Measurements from ENCODE around the gene PLEKHA6.

Gene PLEKHA6

GRCh38 chr1:204307334-204307883 is 52.3 kb downstream of the PLEKHA6 start:
- in situ Hi-C loops (cut with MboI; ENCODE audit: low sequenced_read_pairs, unreplicated experiment) = no loop called here
- no peak for DNase-seq (ENCODE audit: low spot score)
- TF ChIP-seq, protein P1, sequence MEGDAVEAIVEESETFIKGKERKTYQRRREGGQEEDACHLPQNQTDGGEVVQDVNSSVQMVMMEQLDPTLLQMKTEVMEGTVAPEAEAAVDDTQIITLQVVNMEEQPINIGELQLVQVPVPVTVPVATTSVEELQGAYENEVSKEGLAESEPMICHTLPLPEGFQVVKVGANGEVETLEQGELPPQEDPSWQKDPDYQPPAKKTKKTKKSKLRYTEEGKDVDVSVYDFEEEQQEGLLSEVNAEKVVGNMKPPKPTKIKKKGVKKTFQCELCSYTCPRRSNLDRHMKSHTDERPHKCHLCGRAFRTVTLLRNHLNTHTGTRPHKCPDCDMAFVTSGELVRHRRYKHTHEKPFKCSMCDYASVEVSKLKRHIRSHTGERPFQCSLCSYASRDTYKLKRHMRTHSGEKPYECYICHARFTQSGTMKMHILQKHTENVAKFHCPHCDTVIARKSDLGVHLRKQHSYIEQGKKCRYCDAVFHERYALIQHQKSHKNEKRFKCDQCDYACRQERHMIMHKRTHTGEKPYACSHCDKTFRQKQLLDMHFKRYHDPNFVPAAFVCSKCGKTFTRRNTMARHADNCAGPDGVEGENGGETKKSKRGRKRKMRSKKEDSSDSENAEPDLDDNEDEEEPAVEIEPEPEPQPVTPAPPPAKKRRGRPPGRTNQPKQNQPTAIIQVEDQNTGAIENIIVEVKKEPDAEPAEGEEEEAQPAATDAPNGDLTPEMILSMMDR (IDR thresholded peaks at IDR 0.05; ENCODE audit: borderline replicate concordance, control extremely low read depth, extremely low read depth, insufficient read depth, missing control alignments) = no peak

GRCh38 chr1:204306076-204306475 is 53.7 kb downstream of the PLEKHA6 start:
- TF ChIP-seq, protein P1 (IDR thresholded peaks at IDR 0.05; ENCODE audit: borderline replicate concordance, control extremely low read depth, extremely low read depth, insufficient read depth, missing control alignments) = no peak
- no peak for DNase-seq (ENCODE audit: low spot score)
- in situ Hi-C loops (cut with MboI; ENCODE audit: low sequenced_read_pairs, unreplicated experiment) = no loop called here

DNA sequence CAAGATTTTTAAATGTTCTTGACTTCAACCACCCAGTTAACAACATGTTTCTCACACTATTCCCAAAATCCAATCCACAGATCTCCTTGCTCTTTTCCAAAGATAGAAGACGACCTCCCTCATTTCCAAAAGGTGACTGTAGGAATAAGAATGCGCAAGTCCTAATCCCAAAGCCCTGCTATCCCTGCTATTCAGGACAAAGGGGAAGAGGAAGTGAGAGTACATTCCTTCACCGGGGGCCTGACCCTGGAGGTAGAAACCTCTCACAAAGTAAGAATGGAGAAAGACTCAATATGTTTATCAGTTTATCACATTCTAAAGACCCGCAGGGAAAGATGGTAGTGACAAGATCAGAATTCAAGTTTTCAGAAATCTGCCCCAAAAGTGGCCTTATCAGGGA is 55.7 kb downstream of the PLEKHA6 start:
- in situ Hi-C loops (cut with MboI; ENCODE audit: low sequenced_read_pairs, unreplicated experiment) = no loop called here
- DNase-seq (ENCODE audit: low spot score) = no peak
- TF ChIP-seq, protein P1 (IDR thresholded peaks at IDR 0.05; ENCODE audit: borderline replicate concordance, control extremely low read depth, extremely low read depth, insufficient read depth, missing control alignments) = no peak

GRCh38 chr1:204302769-204303168 is 57.0 kb downstream of the PLEKHA6 start:
- TF ChIP-seq, protein P1 (IDR thresholded peaks at IDR 0.05; ENCODE audit: borderline replicate concordance, control extremely low read depth, extremely low read depth, insufficient read depth, missing control alignments) = no peak
- in situ Hi-C loops (cut with MboI; ENCODE audit: low sequenced_read_pairs, unreplicated experiment) = no loop called here

GRCh38 chr1:204301171-204301957 is 58.4 kb downstream of the PLEKHA6 start:
- no peak for DNase-seq (ENCODE audit: low spot score)
- in situ Hi-C loops (cut with MboI; ENCODE audit: low sequenced_read_pairs, unreplicated experiment) = no loop called here
- TF ChIP-seq, protein P1 (IDR thresholded peaks at IDR 0.05; ENCODE audit: borderline replicate concordance, control extremely low read depth, extremely low read depth, insufficient read depth, missing control alignments) = no peak

More at GRCh38 chr1:204302769-204303168, 57.0 kb downstream of the PLEKHA6 start:
- no peak for DNase-seq (ENCODE audit: low spot score)

- in situ Hi-C loops (cut with MboI; ENCODE audit: low sequenced_read_pairs, unreplicated experiment) = no loop called here
- TF ChIP-seq, protein P1 (IDR thresholded peaks at IDR 0.05; ENCODE audit: borderline replicate concordance, control extremely low read depth, extremely low read depth, insufficient read depth, missing control alignments) = no peak
- no peak for DNase-seq (ENCODE audit: low spot score)
These were observed 59.8 kb downstream of the PLEKHA6 start for GRCh38 chr1:204299814-204300365.
